H9 (cell line): ENCODE data around the gene AKT1S1. TPM values are rescaled to one million over a fixed set of nuclear protein-coding genes. Genes with fewer than 3 reads are reported as not detected.
"Not testable (repeated sequence)": the region's sequence is repeated elsewhere in the genome, so short reads cannot be mapped to it uniquely, and the experiment has no call there.

Experiments used
- DNase-seq: peaks from one replicate; pipeline ENCODE4 v3.0.0-alpha.2; 2017
- H2AFZ ChIP-seq: one replicate; pipeline ENCODE4 v1.6.1; 2013; ENCODE audit warnings: mild to moderate bottlenecking, low read length, control low read depth, moderate library complexity
- H2AK5ac ChIP-seq: 2 replicates; pipeline ENCODE4 v1.6.1; 2013; ENCODE audit warnings: low read length, control low read depth, mixed read lengths; ENCODE audit not compliant: insufficient read length
- H2BK120ac ChIP-seq: one replicate; pipeline ENCODE4 v1.6.1; 2013; ENCODE audit warnings: low read depth, mild to moderate bottlenecking, low read length, control low read depth, inconsistent platforms; ENCODE audit not compliant: poor library complexity, severe bottlenecking
- H2BK12ac ChIP-seq: 2 replicates; pipeline ENCODE4 v1.6.1; 2013; ENCODE audit warnings: low read length, control low read depth, mixed read lengths, low read depth; ENCODE audit not compliant: insufficient read length
- H2BK15ac ChIP-seq: 2 replicates; pipeline ENCODE4 v1.6.1; 2013; ENCODE audit warnings: low read depth, low read length, control low read depth
- H2BK20ac ChIP-seq: one replicate; pipeline ENCODE4 v1.6.1; 2013; ENCODE audit warnings: low read depth, mild to moderate bottlenecking, low read length, control low read depth, inconsistent platforms; ENCODE audit not compliant: poor library complexity, severe bottlenecking
- H2BK5ac ChIP-seq: 2 replicates; pipeline ENCODE4 v1.6.1; 2013; ENCODE audit warnings: low read length, control low read depth, mixed read lengths; ENCODE audit not compliant: insufficient read length
- H3K14ac ChIP-seq: 2 replicates; pipeline ENCODE4 v1.6.1; 2013; ENCODE audit warnings: low read length, control low read depth; ENCODE audit not compliant: insufficient read depth
- H3K18ac ChIP-seq: 2 replicates; pipeline ENCODE4 v1.6.1; 2013; ENCODE audit warnings: low read depth, mild to moderate bottlenecking, mixed read lengths, low read length, control low read depth; ENCODE audit not compliant: insufficient read length
- H3K23ac ChIP-seq: 2 replicates; pipeline ENCODE4 v1.6.1; 2013; ENCODE audit warnings: low read length, control low read depth, mixed read lengths, low read depth; ENCODE audit not compliant: insufficient read length
- H3K23me2 ChIP-seq: 2 replicates; pipeline ENCODE4 v1.6.1; 2013; ENCODE audit warnings: low read depth, mild to moderate bottlenecking, mixed read lengths, low read length, control low read depth; ENCODE audit not compliant: insufficient read length, poor library complexity, severe bottlenecking
- H3K27ac ChIP-seq: 2 replicates; pipeline ENCODE4 v1.5.1; 2013; ENCODE audit warnings: low read length, control low read depth, mixed read lengths, low read depth; ENCODE audit not compliant: insufficient read length
- H3K27me3 ChIP-seq: 2 replicates; pipeline ENCODE4 v1.6.1; 2013; ENCODE audit warnings: low read length, control low read depth, inconsistent platforms; ENCODE audit not compliant: insufficient read depth
- H3K4ac ChIP-seq: 2 replicates; pipeline ENCODE4 v1.6.1; 2013; ENCODE audit warnings: low read depth, mild to moderate bottlenecking, control low read depth, inconsistent platforms, low read length, moderate library complexity
- H3K4me1 ChIP-seq: 2 replicates; pipeline ENCODE4 v1.6.1; 2013; ENCODE audit warnings: low read length, control low read depth, inconsistent platforms; ENCODE audit not compliant: insufficient read depth
- H3K4me2 ChIP-seq: 2 replicates; pipeline ENCODE4 v1.6.1; 2013; ENCODE audit warnings: low read length, control low read depth, mixed read lengths; ENCODE audit not compliant: insufficient read length, insufficient read depth
- H3K56ac ChIP-seq: 2 replicates; pipeline ENCODE4 v1.6.1; 2013; ENCODE audit warnings: low read depth, mild to moderate bottlenecking, mixed read lengths, low read length, control low read depth; ENCODE audit not compliant: insufficient read length
- H3K79me1 ChIP-seq: 2 replicates; pipeline ENCODE4 v1.6.1; 2013; ENCODE audit warnings: low read depth, mild to moderate bottlenecking, moderate library complexity, low read length, control low read depth, inconsistent platforms; ENCODE audit not compliant: insufficient read depth, poor library complexity, severe bottlenecking
- H3K79me2 ChIP-seq: 2 replicates; pipeline ENCODE4 v1.6.1; 2013; ENCODE audit warnings: low read length, control low read depth, inconsistent platforms; ENCODE audit not compliant: insufficient read depth
- H3K9ac ChIP-seq: 2 replicates; pipeline ENCODE4 v1.6.1; 2013; ENCODE audit warnings: low read length, control low read depth, mixed read lengths; ENCODE audit not compliant: insufficient read length; ENCODE audit errors: extremely low read depth
- H3K9me3 ChIP-seq: one replicate; pipeline ENCODE4 v1.6.1; 2013; ENCODE audit warnings: low read depth, low read length, inconsistent platforms; ENCODE audit not compliant: control insufficient read depth
- H3T11ph ChIP-seq: one replicate; pipeline ENCODE4 v1.6.1; 2013; ENCODE audit warnings: mild to moderate bottlenecking, low read length, control low read depth, inconsistent platforms
- H4K20me1 ChIP-seq: one replicate; pipeline ENCODE4 v1.6.1; 2013; ENCODE audit not compliant: control insufficient read depth, insufficient read length, insufficient read depth
- H4K5ac ChIP-seq: 2 replicates; pipeline ENCODE4 v1.6.1; 2013; ENCODE audit warnings: low read depth, mild to moderate bottlenecking, mixed read lengths, low read length, control low read depth; ENCODE audit not compliant: insufficient read length
- H4K8ac ChIP-seq: replicated peaks from 2 replicates; pipeline ENCODE4 v1.6.1; 2013; ENCODE audit warnings: low read length, control low read depth, mixed read lengths, low read depth; ENCODE audit not compliant: insufficient read length
- H4K91ac ChIP-seq: 2 replicates; pipeline ENCODE4 v1.6.1; 2013; ENCODE audit warnings: low read depth, mild to moderate bottlenecking, moderate library complexity, mixed read lengths, low read length, control low read depth; ENCODE audit not compliant: insufficient read length
- H3K27ac Mint-ChIP-seq, 3 experiments: 2 replicates in 2 of 3; 3 replicates in 1 of 3; pipeline ENCODE4 v1.8.0; 2020 to 2021; ENCODE audit warnings: mixed read lengths in 3 of 3, mild to moderate bottlenecking in 1 of 3, moderate library complexity in 1 of 3
- H3K27me3 Mint-ChIP-seq: 2 replicates; pipeline ENCODE4 v1.8.0; 2021; ENCODE audit warnings: low read depth, mild to moderate bottlenecking, moderate library complexity, mixed read lengths
- H3K36me3 Mint-ChIP-seq, 3 experiments: 2 replicates in 2 of 3; 3 replicates in 1 of 3; pipeline ENCODE4 v1.8.0; 2020 to 2021; ENCODE audit warnings: low read depth in 3 of 3, mixed read lengths in 3 of 3; ENCODE audit not compliant: insufficient read depth in 1 of 3
- H3K4me1 Mint-ChIP-seq, 2 experiments: 2 replicates each; pipeline ENCODE4 v1.8.0; 2020; ENCODE audit warnings: mixed read lengths in 2 of 2
- H3K4me3 Mint-ChIP-seq, 2 experiments: 2 replicates in 1 of 2; 3 replicates in 1 of 2; pipeline ENCODE4 v1.8.0; 2020 to 2021; ENCODE audit warnings: mild to moderate bottlenecking in 2 of 2, mixed read lengths in 2 of 2, moderate library complexity in 1 of 2
- H3K9me3 Mint-ChIP-seq, 2 experiments: 2 replicates in 1 of 2; 3 replicates in 1 of 2; pipeline ENCODE4 v1.8.0; 2020; ENCODE audit warnings: mild to moderate bottlenecking in 2 of 2, mixed read lengths in 2 of 2, moderate library complexity in 1 of 2
- CTCF ChIP-seq: fragments of 200-600 bp; sonication (generic); conservative IDR thresholded peaks from 3 replicates; pipeline ENCODE4 v1.8.0; 2021; ENCODE audit warnings: antibody characterized with exemption, mild to moderate bottlenecking
- WGBS: extraction: QIAGEN DNeasy Blood & Tissue Kit; methylation state at CpG from one replicate; pipeline ENCODE4 v1.1.7; 2013; ENCODE audit warnings: missing lambda C conversion rate, low lambda C conversion rate, mixed read lengths; ENCODE audit not compliant: insufficient read length; ENCODE audit errors: extremely low coverage; 5-methylcytosine and 5-hydroxymethylcytosine counted together
- total RNA-seq: library from RNA; stranded (reverse); gene quantifications from 2 replicates; pipeline ENCODE4 v1.2.1, GENCODE V29; 2021

The AKT1S1 gene
- total RNA-seq, 1 experiment from 2014 or later, result 43.5 TPM

GRCh38 chr19:49820125-49820524 is 57.0 kb downstream of the AKT1S1 start:
- Mint-ChIP-seq H3K4me3 (peak overlapping the region in 1 of 2 experiments; percentile 94; a peak in 2 of 5 replicates), H3K36me3 (peaks cover 10 to 32% (median 21%) of the 10 kb centered on the region in 3 experiments), H3K27ac (peak overlapping the region in 1 of 3 experiments; percentile 80; a peak in 1 of 7 replicates), H3K4me1 (peaks cover 10 to 16% of the 10 kb centered on the region in 2 experiments), H3K9me3 (no peaks in the 10 kb centered on the region), H3K27me3 (no peaks in the 10 kb centered on the region)
- Histone ChIP-seq H3K4me2 (no peak overlapping the region), H3K27me3 (no peaks in the 10 kb centered on the region), H2BK20ac (no peak overlapping the region), H3K79me2 (peaks cover 5% of the 10 kb centered on the region; the same call in 1 of the 2 replicates), H3K9me3 (no peaks in the 10 kb centered on the region), H3K9ac (no peak overlapping the region), H3K23ac (no peak overlapping the region), H3K23me2 (peaks cover 5% of the 10 kb centered on the region), H3K4me1 (peaks cover 3% of the 10 kb centered on the region; the same call in 1 of the 2 replicates), H3K18ac (no peak overlapping the region), H4K5ac (no peak overlapping the region), H4K91ac (no peak overlapping the region), H3T11ph (no peak overlapping the region), H2BK5ac (no peak overlapping the region), H3K14ac (no peak overlapping the region), H3K56ac (no peak overlapping the region), H2AFZ (no peak overlapping the region), H4K20me1 (no peaks in the 10 kb centered on the region), H3K4ac (no peak overlapping the region), H3K27ac (no peak overlapping the region), H2BK120ac (no peak overlapping the region), H2AK5ac (no peak overlapping the region), H2BK15ac (no peak overlapping the region), H3K79me1 (peaks cover 11% of the 10 kb centered on the region), H4K8ac (no peak overlapping the region), H2BK12ac (no peak overlapping the region)
- TF ChIP-seq CTCF, result no peak
- no peak for DNase-seq
- no CpG with 5 or more reads among the region's 10 CpGs for WGBS

- H4K91ac ChIP-seq, H3K27me3 Mint-ChIP-seq, H3K9me3 ChIP-seq, H2AFZ ChIP-seq, H4K8ac ChIP-seq, H2BK5ac ChIP-seq, H3K79me2 ChIP-seq, H2BK20ac ChIP-seq, H4K20me1 ChIP-seq, H3T11ph ChIP-seq, H3K9me3 Mint-ChIP-seq, H3K14ac ChIP-seq, H2BK120ac ChIP-seq, H3K23me2 ChIP-seq, H3K23ac ChIP-seq, H2BK12ac ChIP-seq, DNase-seq, H3K27ac ChIP-seq, H2AK5ac ChIP-seq, H3K18ac ChIP-seq, H3K27me3 ChIP-seq, H2BK15ac ChIP-seq, H3K4ac ChIP-seq, H4K5ac ChIP-seq, H3K4me1 ChIP-seq, H3K56ac ChIP-seq: not testable (repeated sequence)
- peak overlapping the region; percentile 57 to 90 (median 80); a peak in 5 of 7 replicates for H3K27ac Mint-ChIP-seq
- peak overlapping the region; percentile 74 for H3K4me2 ChIP-seq
- H3K4me3 Mint-ChIP-seq, result peak overlapping the region; percentile 94 to 96
- H3K36me3 Mint-ChIP-seq, result peaks cover 10 to 32% (median 21%) of the 10 kb centered on the region in 3 experiments
- peaks cover 10 to 17% of the 10 kb centered on the region in 2 experiments for H3K4me1 Mint-ChIP-seq
- H3K9ac ChIP-seq, result peak overlapping the region; percentile 93
- WGBS, result no CpG with 5 or more reads among the region's 7 CpGs
- H3K79me1 ChIP-seq, result peaks cover 11% of the 10 kb centered on the region
Observed at GRCh38 chr19:49819452-49820115, 57.6 kb downstream of the AKT1S1 start.
